Keratinocyte (primary cell): ENCODE results near the gene FSIP1. TPM values are rescaled to one million over a fixed set of nuclear protein-coding genes. Genes with fewer than 3 reads are reported as not detected.

Source experiments
- DNase-seq: peaks from one replicate; pipeline ENCODE4 v3.0.0-alpha.2; 2011; ENCODE audit warnings: low read depth, missing footprints, low spot score
- FAIRE-seq: peaks from 2 replicates; lab custom pipeline; 2011; peaks lifted over from hg19 to GRCh38; lab: Jason Lieb, UNC
- H2AFZ ChIP-seq: 2 replicates; pipeline ENCODE4 v1.6.0; 2012; ENCODE audit warnings: low read length, control low read depth, inconsistent platforms; ENCODE audit not compliant: control insufficient read depth
- H3K27ac ChIP-seq: 2 replicates; pipeline ENCODE4 v1.5.1; 2011; ENCODE audit warnings: low read length; ENCODE audit not compliant: control insufficient read depth, insufficient read depth
- H3K27me3 ChIP-seq: 3 replicates; pipeline ENCODE4 v1.6.0; 2011; ENCODE audit warnings: low read length; ENCODE audit not compliant: control insufficient read depth, insufficient read depth; ENCODE audit errors: extremely low read depth
- H3K36me3 ChIP-seq, 2 experiments: 2 replicates in 1 of 2; 3 replicates in 1 of 2; pipeline ENCODE4 v1.5.1; 2011; ENCODE audit warnings: low read length in 2 of 2, mild to moderate bottlenecking in 1 of 2; ENCODE audit not compliant: control insufficient read depth in 2 of 2, insufficient read depth in 2 of 2; ENCODE audit errors: extremely low read depth in 1 of 2
- H3K4me1 ChIP-seq: 3 replicates; pipeline ENCODE4 v1.5.1; 2011; ENCODE audit warnings: low read length; ENCODE audit not compliant: control insufficient read depth, insufficient read depth; ENCODE audit errors: extremely low read depth
- H3K4me2 ChIP-seq: 3 replicates; pipeline ENCODE4 v1.6.0; 2011; ENCODE audit warnings: low read depth, low read length; ENCODE audit not compliant: control insufficient read depth, insufficient read depth; ENCODE audit errors: extremely low read depth
- H3K4me3 ChIP-seq, 3 experiments: fragments of 200-600 bp in 1 of 3; sonication (generic) in 1 of 3; 2 replicates in 2 of 3; 3 replicates in 1 of 3; pipeline ENCODE4 v1.5.1; 2011 to 2016; ENCODE audit warnings: low read length in 3 of 3, mild to moderate bottlenecking in 3 of 3, control low read depth in 2 of 3, inconsistent platforms in 1 of 3, low read depth in 1 of 3, mixed read lengths in 1 of 3, mixed run types in 1 of 3, moderate library complexity in 1 of 3; ENCODE audit not compliant: control insufficient read depth in 2 of 3, insufficient read depth in 2 of 3; ENCODE audit errors: extremely low read depth in 1 of 3
- H3K79me2 ChIP-seq: 2 replicates; pipeline ENCODE4 v1.6.0; 2012; ENCODE audit warnings: low read length; ENCODE audit not compliant: control insufficient read depth, insufficient read depth
- H3K9ac ChIP-seq: 3 replicates; pipeline ENCODE4 v1.6.0; 2011; ENCODE audit warnings: low read length; ENCODE audit not compliant: control insufficient read depth, insufficient read depth; ENCODE audit errors: extremely low read depth
- H3K9me1 ChIP-seq: 3 replicates; pipeline ENCODE4 v1.6.0; 2011; ENCODE audit warnings: low read length; ENCODE audit not compliant: control insufficient read depth, insufficient read depth; ENCODE audit errors: extremely low read depth
- H3K9me3 ChIP-seq: 2 replicates; pipeline ENCODE4 v1.5.1; 2012; ENCODE audit warnings: low read depth, low read length; ENCODE audit not compliant: control insufficient read depth
- H4K20me1 ChIP-seq: 3 replicates; pipeline ENCODE4 v1.6.0; 2011; ENCODE audit warnings: low read length; ENCODE audit not compliant: control insufficient read depth, insufficient read depth; ENCODE audit errors: extremely low read depth
- CTCF ChIP-seq, 3 experiments: IDR thresholded peaks in 1 of 3; conservative IDR thresholded peaks in 1 of 3; optimal IDR thresholded peaks in 1 of 3; 2 replicates in 2 of 3; 3 replicates in 1 of 3; pipeline versions ENCODE3 to v1.5.1; 2011; ENCODE audit warnings: low read length in 3 of 3, mild to moderate bottlenecking in 3 of 3, moderate library complexity in 2 of 3, control low read depth in 1 of 3, inconsistent platforms in 1 of 3; ENCODE audit not compliant: insufficient read depth in 2 of 3; ENCODE audit errors: extremely low read depth in 1 of 3
- EZH2 ChIP-seq: IDR thresholded peaks from one replicate; pipeline ENCODE4 v1.6.1; 2012; ENCODE audit warnings: inconsistent platforms, mild to moderate bottlenecking, low read length, moderate library complexity
- dilution Hi-C: fragments of 300-500 bp; cut with MboI; formaldehyde crosslinking; loops from one replicate; pipeline ENCODE4 v1.7.0; 2020; ENCODE audit warnings: low sequenced_read_pairs; ENCODE audit not compliant: extremely low pct_ligation_motif_present
- polyA plus RNA-seq, 5 experiments: library from polyadenylated mRNA; depleted of rRNA in 3 of 5; stranded (reverse) in 3 of 5; stranded (forward) in 1 of 5; unstranded in 1 of 5; fragments of >200 nt; gene quantifications; 1 replicate in 1 of 5; 2 replicates in 3 of 5; 3 replicates in 1 of 5; pipeline versions ENCODE4 v1.2.1 to v1.2.3, GENCODE V29; 2011 to 2012; ENCODE audit warnings: missing spikeins in 2 of 5, low read depth in 1 of 5, low replicate concordance in 1 of 5

FSIP1 gene
- polyA plus RNA-seq, 1 donor (not counting 4 experiments of a cell fraction or from before 2014, with no cell fraction given): 1.5 TPM

GRCh38 chr15:39699516-39700374 lies 82.9 kb downstream of the FSIP1 start:
- TF ChIP-seq EZH2 (no peak), CTCF (optimal IDR thresholded peaks at IDR 0.05 in 1 of 3, IDR thresholded peaks at IDR 0.05 in 1 of 3, conservative IDR thresholded peaks at IDR 0.05 in 1 of 3; ENCODE audit: extremely low read depth in 1 of 3, insufficient read depth in 2 of 3, low read length in 3 of 3) (no peak)
- DNase-seq (no peak), FAIRE-seq (no peak)
- Histone ChIP-seq H3K9me3 (no peaks in the 10 kb centered on the region), H3K4me3 (no peak overlapping the region), H3K4me1 (no peaks in the 10 kb centered on the region), H3K27me3 (no peaks in the 10 kb centered on the region), H3K36me3 (no peaks in the 10 kb centered on the region), H3K27ac (no peak overlapping the region), H3K79me2 (no peaks in the 10 kb centered on the region), H3K9ac (no peak overlapping the region), H2AFZ (no peak overlapping the region), H4K20me1 (no peaks in the 10 kb centered on the region), H3K4me2 (no peak overlapping the region), H3K9me1 (no peaks in the 10 kb centered on the region)
- dilution Hi-C loops: loop anchor here (5.0 kb wide), 1 partner anchor 58 kb away; no protein-coding TSS in a partner anchor

GRCh38 chr15:39698444-39699390 lies 83.9 kb downstream of the FSIP1 start:
- DNase-seq (no peak), FAIRE-seq (no peak)
- H3K4me3 ChIP-seq: no peak overlapping the region
- TF ChIP-seq CTCF (optimal IDR thresholded peaks at IDR 0.05 in 1 of 3, IDR thresholded peaks at IDR 0.05 in 1 of 3, conservative IDR thresholded peaks at IDR 0.05 in 1 of 3; ENCODE audit: extremely low read depth in 1 of 3, insufficient read depth in 2 of 3, low read length in 3 of 3) (no peak), EZH2 (no peak)
- H3K9me1 ChIP-seq: no peaks in the 10 kb centered on the region
- dilution Hi-C loops: no loop called here
- no peaks in the 10 kb centered on the region for H3K36me3 ChIP-seq
- no peaks in the 10 kb centered on the region for H3K27me3 ChIP-seq
- H3K4me2 ChIP-seq: no peak overlapping the region
- H3K4me1 ChIP-seq: no peaks in the 10 kb centered on the region
- no peaks in the 10 kb centered on the region for H4K20me1 ChIP-seq
- H3K27ac ChIP-seq: no peak overlapping the region
- no peaks in the 10 kb centered on the region for H3K79me2 ChIP-seq
- no peak overlapping the region for H2AFZ ChIP-seq
- H3K9me3 ChIP-seq: no peaks in the 10 kb centered on the region
- H3K9ac ChIP-seq: no peak overlapping the region
